H7 (cell line): ENCODE measurements around the gene CXCR5. TPM values are rescaled to one million over a fixed set of nuclear protein-coding genes. Genes with fewer than 3 reads are reported as not detected.
A peak's percentile ranks its signal among the peaks of the same experiment; 100 is the strongest.

Experiments
- DNase-seq: peaks from one replicate; pipeline ENCODE4 v3.0.0; 2012
- H3K27me3 ChIP-seq: 2 replicates; pipeline ENCODE4 v1.6.0; 2011; ENCODE audit warnings: mild to moderate bottlenecking, low read length; ENCODE audit not compliant: control insufficient read depth, insufficient read depth
- H3K36me3 ChIP-seq: replicated peaks from 2 replicates; pipeline ENCODE4 v1.5.1; 2011; ENCODE audit warnings: low read length; ENCODE audit not compliant: control insufficient read depth, insufficient read depth
- H3K4me3 ChIP-seq: 2 replicates; pipeline ENCODE4 v1.5.1; 2011; ENCODE audit warnings: low read depth, mild to moderate bottlenecking, control low read depth, low read length, moderate library complexity; ENCODE audit not compliant: insufficient read depth
- total RNA-seq: library from RNA; depleted of rRNA; stranded (reverse); fragments of >200 nt; shearing (Covaris generic); gene quantifications from 2 replicates; pipeline ENCODE4 v1.2.3, GENCODE V29; 2014

The CXCR5 gene
- total RNA-seq, 1 experiment from 2014 or later: not detected

- H3K4me3 ChIP-seq: peak overlapping the region; percentile 56
- H3K27me3 ChIP-seq: no peaks in the 10 kb centered on the region
- peaks cover 16% of the 10 kb centered on the region for H3K36me3 ChIP-seq
- DNase-seq: peak; percentile 94
Observed at GRCh38 chr11:118910309-118911112, 26.8 kb downstream of the CXCR5 start.

DNA sequence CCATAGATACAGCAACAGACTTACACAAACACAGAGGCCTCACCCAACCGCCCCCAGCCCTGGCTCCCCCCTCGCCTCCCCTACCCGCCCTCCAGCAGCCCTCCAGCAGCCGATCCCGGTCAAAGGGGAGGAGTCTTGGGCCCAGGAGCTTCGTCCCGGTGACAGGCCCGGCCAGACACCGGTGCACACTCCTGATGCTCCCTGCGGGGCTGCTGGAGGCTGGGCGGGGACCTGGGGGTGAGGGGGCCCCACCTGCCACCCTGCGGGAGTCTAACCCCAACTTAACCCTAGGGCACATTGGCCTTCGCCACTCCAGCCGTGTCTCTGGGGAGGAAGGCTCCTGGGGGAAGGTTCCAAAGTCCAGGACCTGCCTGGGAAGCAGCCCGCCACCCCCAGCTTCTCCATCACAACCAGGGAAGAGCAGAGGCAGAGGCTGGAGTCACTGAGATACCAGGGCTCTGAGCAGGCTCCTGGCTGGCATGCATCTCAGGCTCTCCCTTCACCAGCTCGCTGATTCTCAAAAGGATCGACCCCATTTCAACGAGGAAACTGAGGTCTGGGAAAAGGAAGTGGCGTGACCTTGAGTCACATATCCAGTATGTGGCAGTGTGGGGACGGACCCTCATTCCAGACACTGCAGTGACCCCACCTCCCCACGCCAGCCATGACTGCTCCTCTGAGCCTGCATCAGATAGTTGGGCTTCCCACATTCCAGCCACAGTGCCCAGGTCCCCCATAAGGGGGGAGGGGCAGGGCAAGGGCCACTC, 27.6 kb downstream of the CXCR5 start:
- Histone ChIP-seq H3K4me3 (peak overlapping the region; percentile 56), H3K27me3 (no peaks in the 10 kb centered on the region), H3K36me3 (peaks cover 10% of the 10 kb centered on the region)
- DNase-seq: peak; percentile 81

DNA sequence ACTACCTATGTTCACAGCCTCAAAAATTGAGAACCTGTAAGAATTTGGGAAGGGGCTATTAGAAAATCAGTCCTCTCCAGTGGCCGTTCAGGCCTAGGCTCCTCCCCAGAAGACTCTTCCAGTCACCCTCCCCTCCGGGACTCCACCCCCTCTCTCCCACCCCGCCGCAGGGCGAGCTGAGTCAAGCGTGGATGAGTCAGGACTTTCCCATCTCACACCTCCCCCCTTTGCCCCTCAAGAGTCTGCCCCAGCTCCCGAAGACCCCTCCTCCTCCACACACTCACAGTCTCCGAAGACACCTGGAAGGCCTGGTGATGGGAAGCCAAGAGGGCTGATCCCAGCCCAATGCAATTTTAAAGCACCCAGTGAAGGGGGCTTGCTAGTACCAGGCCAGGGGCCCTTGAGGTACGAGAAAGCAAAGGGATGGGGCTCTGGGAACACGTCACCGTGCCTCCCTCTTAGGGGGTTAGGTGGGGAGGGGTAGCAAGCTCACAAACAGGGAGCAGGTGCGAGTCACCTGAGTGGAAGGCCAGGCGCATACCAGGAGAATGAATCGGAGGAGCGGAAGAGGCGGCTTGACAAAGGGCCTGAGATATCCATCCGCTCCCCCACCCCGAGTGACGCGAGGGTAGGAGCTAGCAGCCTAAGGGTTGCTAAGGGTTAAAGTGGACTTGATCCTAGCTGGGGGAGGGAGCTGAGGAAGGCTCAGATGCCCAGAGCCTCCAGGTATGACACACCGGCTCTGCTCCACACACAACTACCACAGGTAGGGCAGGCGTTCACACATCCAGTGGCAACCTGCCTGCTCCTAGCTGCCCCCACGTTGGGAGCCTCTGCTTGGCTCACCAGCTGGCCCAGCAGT, 28.4 kb downstream of the CXCR5 start:
- Histone ChIP-seq H3K27me3 (no peaks in the 10 kb centered on the region), H3K36me3 (peaks cover 4% of the 10 kb centered on the region), H3K4me3 (peak overlapping the region; percentile 56)
- DNase-seq: peak; percentile 82

DNA sequence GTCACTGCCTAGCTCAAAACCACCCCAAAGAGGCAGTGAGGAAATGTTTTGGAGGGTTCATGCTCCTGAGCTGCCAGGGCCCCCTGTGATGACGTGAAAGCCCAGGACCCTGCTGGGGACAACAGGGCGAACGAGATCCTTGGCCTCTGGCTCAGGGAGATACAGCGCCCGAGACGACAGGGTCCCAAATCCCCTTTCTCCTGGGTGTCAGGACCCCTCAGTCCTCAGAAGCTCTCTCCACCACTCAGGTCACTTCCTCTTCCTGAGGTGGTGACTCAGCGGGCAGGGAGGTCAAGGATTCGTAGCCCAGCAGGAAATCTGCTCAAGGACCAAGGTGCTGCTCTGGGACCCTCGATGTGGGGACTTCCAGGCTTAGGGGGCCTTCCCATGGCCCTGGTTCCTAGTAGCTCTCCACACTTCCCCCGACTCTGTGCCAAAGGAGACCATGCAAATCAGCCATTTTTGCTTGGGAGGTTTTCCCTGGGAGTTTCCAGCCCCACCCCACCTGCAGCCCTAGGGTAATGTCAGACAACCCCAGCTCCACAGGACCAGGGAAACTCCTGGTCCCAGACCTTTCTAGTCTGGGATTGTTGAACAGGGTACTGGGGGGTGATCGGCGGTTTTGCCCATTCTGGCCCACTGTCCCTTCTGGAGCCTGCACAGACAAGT, 29.2 kb downstream of the CXCR5 start:
- no peaks in the 10 kb centered on the region for H3K27me3 ChIP-seq
- peak overlapping the region; percentile 12; the same call in 1 of the 2 replicates for H3K4me3 ChIP-seq
- peaks cover 2% of the 10 kb centered on the region for H3K36me3 ChIP-seq
- DNase-seq: no peak

GRCh38 chr11:118913411-118914125, 29.9 kb downstream of the CXCR5 start:
- Histone ChIP-seq H3K36me3 (no peaks in the 10 kb centered on the region), H3K4me3 (no peak overlapping the region), H3K27me3 (no peaks in the 10 kb centered on the region)
- DNase-seq: peak; percentile 35

DNA sequence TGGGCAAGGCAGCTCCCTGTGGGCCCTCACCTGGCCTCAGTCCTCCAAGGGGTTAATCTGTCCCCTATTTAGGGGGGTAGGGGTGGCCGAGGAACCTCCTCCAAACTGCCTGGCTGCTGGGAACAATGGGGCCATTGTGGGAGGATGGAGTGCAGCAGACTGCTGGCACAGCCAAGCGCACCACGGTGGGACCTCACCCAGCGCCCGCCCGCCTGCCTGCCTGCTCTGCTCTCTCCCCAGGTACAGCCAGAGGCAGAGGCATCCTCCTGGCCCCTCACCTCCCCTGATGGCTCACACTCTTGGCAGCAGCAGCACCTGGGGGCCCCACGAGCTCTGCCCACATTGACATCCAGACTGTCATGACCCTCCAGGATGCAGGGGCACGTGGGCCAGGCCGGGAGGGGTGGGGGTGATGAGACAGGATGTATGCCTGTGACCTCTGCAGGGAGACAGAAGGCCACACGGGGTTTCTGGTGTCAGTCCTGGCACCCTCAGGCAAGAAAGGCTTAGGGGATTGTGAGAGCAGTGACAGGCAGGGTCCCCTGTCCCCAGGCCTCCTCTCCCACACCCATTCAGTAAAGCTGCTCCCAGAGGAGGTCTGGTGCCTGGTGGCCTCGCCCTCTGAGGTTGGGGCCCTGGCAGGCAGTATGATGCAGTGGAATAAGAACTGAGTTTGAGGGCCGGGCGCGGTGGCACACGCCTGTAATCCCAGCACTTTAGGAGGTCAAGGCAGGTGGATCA, 30.7 kb downstream of the CXCR5 start:
- peak; percentile 59 for DNase-seq
- Histone ChIP-seq H3K4me3 (no peak overlapping the region), H3K36me3 (no peaks in the 10 kb centered on the region), H3K27me3 (no peaks in the 10 kb centered on the region)

GRCh38 chr11:118914987-118915386, 31.3 kb downstream of the CXCR5 start:
- DNase-seq: no peak
- Histone ChIP-seq H3K4me3 (no peak overlapping the region), H3K27me3 (no peaks in the 10 kb centered on the region), H3K36me3 (no peaks in the 10 kb centered on the region)

- DNase-seq: no peak
- no peaks in the 10 kb centered on the region for H3K27me3 ChIP-seq
- H3K36me3 ChIP-seq: no peaks in the 10 kb centered on the region
- H3K4me3 ChIP-seq: no peak overlapping the region
Observed at GRCh38 chr11:118915396-118915795, 31.7 kb downstream of the CXCR5 start.

DNA sequence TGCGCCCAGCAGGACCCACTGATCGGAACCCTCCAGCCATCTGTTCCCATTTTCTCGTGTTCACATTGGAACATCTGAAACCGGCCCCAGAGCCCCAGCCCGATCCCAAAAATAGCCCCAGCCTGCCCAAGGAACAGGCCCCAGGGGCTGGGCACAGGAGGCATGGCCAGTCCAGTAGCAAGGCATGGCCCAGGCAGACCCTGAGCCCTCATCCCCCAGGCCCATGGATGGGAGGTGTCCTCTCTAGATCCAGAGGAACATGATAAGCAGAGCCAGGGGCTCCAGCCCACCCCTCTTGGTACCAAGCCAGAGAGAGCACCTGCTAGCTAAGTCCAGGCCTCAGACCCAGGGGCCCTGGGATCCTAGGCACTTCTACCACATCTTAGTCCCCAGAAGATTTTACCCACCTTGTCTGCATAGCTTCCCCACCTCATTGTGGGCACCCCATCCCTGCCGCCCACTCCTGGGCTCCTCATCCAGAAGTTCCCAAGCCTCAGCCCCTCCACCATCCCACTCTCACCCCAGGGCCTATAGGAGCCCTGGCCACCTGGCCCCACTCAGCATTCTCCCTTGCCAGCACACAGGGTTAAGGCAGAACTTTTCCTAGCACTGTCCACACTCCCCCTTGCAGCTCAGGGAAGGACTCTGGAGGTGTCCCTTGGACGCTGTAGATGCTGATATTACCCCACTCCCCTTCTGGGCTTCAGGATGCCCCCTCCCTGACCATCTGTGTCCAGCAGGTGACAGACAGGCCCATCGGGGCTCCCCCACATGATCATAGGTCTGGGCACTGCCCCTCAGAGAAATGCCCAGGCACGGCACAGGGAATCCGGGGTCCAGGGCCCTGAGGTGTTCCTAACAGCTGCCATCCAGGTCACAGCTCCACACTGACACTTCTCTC, 32.5 kb downstream of the CXCR5 start:
- Histone ChIP-seq H3K36me3 (no peaks in the 10 kb centered on the region), H3K27me3 (no peaks in the 10 kb centered on the region), H3K4me3 (no peak overlapping the region)
- DNase-seq: peak; percentile 16

DNA sequence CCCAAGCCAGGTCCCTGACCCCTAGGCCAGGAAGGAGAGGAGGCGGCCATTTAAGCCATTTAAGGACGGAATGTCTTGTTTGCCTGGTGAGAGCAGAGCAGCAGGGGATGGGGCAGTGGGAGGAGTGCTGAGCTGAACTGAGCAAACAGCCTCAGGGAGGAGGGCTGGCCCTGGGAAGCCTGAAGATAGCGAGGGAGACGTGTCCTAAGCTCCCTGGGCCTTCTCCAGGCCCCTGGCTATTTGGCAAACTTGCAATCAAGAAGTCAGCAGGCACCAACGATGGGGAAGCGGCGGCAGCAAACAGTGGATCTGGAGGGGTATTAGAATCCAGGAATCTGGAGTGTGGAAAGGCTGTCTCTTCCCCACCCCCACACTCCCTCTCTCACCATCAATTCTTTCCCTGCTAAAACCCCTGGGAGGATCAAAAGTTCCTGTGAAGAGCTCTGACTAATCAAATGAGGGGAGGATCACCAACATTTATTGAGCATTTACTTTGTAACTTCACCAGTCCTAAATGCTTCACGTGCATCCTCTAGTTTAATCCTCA, 33.2 kb downstream of the CXCR5 start:
- Histone ChIP-seq H3K4me3 (no peak overlapping the region), H3K27me3 (no peaks in the 10 kb centered on the region), H3K36me3 (no peaks in the 10 kb centered on the region)
- peak; percentile 70 for DNase-seq

GRCh38 chr11:118917481-118918127, 33.9 kb downstream of the CXCR5 start:
- H3K27me3 ChIP-seq: no peaks in the 10 kb centered on the region
- peak overlapping the region; percentile 11; the same call in 1 of the 2 replicates for H3K4me3 ChIP-seq
- no peaks in the 10 kb centered on the region for H3K36me3 ChIP-seq
- DNase-seq: peak; percentile 52
